HG03469 (cell line): ENCODE measurements around the gene TRIM33.
"Not testable (repeated sequence)": the region's sequence is repeated elsewhere in the genome, so short reads cannot be mapped to it uniquely, and the experiment has no call there.

ENCODE experiments used
- ATAC-seq: cut with Tn5 transposase; IDR thresholded peaks from one replicate; pipeline ENCODE4 v1.9.1; 2021; ENCODE audit warnings: mild to moderate bottlenecking, moderate library complexity, moderate number of reproducible peaks; ENCODE audit not compliant: unreplicated experiment

TRIM33 gene

DNA sequence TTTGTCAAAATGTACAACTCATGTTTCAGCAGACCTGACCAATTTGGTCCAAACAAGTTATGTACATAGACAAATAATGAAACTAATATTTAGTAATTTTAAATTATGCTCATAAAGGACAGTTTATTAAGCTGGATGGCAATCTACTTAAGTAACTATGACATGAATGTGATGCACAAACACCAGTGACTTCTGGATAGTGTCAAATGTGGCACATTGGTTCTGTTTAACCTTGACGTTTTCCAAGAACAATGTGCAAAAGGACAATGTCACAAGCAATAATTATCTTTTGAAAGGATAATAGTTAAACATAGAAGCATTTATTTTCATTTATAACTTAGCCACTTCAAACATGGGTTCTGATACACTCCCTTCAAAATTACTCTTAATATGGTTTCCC is 80.0 kb downstream of the TRIM33 start:
- no peak for ATAC-seq

DNA sequence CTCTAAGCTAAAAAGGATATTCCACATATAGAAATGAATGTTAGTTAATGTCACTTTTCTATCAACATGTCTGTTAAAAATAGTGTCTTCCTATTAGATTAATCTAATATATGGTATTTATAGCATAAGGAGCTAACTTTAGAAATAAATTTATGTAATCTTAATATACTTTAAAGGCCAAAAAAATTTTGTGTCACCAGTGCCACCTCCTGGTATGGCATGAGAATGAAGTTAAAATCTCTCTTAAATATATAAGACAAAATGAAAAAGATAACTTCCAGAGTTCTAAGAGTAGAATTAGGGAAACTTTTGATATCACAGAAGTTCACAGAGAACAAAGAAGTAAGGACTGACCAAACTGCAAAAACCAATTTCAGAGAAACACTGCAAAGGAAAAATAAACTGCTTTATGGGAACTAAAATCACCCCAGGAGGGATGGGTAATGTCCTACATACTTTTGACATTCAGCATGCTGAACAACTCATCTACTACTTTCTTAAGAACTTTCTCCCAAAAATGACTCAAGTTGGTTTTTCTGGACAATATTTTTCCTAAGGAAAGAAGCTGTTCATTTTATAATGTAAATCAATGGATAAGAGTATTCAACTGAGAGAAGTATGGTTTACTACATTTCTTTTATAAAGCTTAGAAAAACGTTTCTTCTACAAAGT is 82.8 kb downstream of the TRIM33 start:
- no peak for ATAC-seq

DNA sequence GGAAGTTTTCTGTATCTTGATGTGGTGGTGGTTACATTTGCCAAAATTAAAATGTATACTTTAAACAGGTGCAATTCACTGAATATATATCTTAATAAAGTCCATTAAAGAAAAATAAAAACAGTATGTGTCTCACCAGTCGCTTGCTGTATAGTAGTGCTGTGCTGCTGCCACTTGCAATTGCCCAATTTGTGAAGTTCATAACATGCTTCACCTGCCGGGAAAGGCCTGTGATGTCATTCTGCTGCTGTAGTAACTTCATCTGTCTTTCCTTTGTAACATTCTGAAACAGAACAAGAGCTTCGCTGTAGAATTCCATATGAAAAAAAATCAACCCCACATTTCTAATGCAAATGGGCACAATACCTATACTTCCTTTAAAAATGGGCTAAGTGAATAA is 83.4 kb downstream of the TRIM33 start:
- no peak for ATAC-seq

DNA sequence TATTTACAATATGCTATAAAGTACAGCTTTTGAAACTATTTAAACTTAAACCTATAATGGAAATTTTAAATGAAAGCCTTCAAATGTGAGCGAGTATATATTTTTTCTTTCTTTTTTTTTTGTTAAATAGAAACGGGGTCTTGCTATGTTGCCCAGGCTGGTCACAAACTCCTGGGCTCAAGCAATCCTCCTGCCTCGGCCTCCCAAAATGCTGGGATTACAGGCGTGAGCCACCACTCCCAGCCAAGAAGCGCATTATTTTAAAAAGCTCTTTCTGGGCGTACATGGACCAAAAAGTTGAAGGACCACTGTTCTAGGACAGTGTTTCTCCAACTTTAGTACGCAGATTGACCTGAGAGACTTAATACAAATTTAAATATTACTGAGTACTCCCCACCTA is 87.5 kb downstream of the TRIM33 start:
- no peak for ATAC-seq

DNA sequence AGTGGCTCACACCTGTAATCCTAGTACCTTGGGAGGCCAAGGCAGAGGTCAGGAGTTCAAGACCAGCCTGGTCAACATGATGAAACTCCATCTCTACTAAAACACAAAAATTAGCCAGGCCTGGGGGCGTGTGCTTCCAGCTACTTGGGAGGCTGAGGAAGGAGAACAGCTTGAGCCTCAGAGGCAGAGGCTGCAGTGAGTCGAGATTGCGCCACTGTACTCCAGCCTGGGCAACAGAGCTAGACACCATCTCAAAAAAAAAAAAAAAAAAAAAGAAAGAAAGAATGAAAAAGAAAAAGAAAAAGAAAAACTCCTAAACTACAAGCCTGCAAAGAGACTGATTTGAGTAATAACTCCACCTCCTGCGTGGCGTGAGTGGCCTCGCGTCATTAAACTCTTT is 92.1 kb downstream of the TRIM33 start:
- not testable (repeated sequence) for ATAC-seq

DNA sequence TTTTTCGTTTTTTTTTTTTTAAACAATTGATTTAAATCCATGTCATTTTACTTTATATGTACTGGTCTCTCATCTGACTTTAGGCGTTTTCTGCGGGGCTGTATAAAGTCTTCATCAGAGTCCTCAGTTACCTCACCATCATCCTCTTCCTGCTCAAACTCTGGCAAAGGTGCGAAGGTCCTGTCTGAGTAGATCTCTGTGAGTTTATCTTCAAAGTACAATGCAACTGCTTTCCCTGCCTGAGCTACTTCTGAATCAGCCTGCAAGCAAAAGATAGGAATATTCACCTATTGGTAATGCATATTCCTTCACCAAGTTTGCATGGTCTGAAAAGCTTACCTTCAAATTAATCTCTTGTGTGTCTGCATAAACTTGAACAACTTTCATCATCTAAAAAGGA is 113.4 kb downstream of the TRIM33 start:
- no peak for ATAC-seq

DNA sequence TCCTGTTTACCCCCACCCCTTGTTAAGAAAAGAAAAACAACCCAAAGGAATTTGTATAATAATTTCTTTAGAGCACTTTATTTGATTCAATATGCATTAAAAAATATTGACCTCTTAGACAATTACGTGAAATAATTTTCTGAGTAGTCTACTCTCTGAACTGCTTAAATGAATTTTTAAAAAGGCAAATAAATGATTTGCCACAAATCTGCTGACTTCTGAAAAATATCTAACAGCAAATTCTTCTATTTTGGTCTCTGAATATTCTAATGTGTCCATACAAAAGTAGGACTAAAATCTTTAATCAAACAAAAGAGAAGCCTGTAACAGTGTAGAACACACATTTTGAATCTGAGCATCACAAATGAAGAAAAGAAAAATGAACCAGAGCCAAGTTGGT is 115.1 kb downstream of the TRIM33 start:
- no peak for ATAC-seq

DNA sequence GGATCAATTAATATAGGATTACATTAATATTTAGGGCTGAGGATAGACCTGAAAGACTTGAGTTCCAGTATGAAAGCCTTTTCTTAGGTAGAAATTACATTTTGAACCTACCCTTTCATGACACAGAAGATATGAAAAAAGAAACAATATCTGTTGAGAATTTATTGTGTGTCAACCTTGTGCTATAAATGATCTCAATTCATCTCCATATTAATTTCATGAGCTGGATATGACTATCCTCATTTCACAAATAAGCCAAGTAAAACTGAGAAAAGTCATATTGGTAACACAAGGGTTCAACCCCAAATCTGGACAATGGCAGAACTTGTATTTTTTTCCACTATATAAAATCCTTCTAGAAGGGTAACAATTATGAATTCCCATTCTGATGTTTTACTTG is 120.0 kb downstream of the TRIM33 start:
- ATAC-seq = no peak

DNA sequence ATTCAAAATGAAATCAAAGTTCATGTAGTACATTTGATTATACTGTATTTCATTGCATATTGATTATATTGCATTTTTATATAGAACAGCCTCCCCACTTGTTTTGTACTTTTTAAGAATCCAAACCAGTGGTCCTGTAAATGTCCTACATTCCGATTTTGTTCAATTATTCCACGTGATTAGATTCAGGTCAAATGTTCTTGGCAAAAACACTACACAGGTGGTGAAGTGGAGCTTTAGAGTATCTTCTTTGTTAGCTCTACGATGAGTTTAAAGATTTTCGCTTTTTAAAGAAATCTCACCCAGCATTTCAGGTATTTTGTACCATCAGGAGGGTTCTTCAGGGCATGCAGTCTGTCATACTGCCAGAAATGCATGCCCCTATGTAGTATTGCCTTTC is 120.6 kb downstream of the TRIM33 start:
- no peak for ATAC-seq

DNA sequence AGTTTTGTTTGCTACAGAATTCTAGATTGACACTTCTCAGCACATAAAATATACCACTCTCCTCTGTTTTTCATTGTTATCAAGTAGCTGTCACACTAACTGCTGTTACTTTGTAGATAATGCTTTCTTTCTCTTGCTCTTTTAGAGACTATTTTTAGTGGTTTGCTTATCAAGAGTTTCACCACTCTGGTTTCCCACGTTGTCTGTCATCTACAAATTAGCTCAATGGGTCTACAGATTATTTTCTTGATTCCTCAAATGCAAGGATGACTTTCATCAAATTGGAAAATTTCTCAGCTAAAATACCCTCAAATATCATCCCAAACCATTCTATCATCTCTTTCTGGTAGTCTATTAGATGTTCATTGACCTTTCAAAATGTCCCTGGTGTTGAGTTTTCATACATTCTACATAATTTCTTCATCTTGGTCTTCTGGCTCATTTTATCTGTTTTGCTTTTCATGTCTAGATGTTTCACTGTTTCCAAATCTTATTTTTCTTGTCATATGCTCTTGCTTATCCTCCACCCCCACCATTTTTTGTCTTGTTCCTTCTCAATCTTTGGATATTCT is 122.5 kb downstream of the TRIM33 start:
- ATAC-seq = no peak

DNA sequence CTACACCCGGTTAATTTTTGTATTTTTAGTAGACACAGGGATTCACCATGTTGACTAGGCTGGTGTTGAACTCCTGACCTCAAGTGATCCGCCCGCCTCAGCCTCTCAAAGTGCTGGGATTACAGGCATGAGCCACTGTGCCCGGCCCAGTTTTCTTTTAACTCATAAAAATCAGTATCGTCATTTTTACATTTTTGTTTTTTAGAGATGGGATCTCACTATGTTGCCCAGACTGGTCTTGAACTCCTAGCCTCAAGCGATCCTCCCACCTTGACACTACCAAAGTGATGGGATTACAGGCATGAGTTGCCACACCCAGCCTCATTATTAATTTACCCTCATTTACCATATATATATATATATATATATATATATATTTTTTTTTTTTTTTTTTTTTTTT is 123.4 kb downstream of the TRIM33 start:
- not testable (repeated sequence) for ATAC-seq

DNA sequence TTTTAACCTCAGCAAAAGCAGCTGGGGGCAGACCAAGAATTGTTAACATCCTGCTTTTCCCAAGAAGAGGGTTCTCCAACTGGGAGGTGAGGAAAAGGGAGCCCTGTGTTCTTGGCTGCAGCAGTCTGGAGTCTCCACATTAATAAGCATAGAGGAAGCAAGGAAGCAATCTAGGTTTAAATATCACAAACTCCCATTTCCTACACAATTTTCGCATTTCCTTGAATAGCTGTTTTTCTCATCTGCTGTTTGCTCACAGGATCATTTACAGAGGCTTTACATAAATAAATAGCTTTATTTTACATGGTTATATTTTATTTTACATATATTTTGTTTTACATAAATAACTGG is 124.0 kb downstream of the TRIM33 start:
- ATAC-seq = no peak

DNA sequence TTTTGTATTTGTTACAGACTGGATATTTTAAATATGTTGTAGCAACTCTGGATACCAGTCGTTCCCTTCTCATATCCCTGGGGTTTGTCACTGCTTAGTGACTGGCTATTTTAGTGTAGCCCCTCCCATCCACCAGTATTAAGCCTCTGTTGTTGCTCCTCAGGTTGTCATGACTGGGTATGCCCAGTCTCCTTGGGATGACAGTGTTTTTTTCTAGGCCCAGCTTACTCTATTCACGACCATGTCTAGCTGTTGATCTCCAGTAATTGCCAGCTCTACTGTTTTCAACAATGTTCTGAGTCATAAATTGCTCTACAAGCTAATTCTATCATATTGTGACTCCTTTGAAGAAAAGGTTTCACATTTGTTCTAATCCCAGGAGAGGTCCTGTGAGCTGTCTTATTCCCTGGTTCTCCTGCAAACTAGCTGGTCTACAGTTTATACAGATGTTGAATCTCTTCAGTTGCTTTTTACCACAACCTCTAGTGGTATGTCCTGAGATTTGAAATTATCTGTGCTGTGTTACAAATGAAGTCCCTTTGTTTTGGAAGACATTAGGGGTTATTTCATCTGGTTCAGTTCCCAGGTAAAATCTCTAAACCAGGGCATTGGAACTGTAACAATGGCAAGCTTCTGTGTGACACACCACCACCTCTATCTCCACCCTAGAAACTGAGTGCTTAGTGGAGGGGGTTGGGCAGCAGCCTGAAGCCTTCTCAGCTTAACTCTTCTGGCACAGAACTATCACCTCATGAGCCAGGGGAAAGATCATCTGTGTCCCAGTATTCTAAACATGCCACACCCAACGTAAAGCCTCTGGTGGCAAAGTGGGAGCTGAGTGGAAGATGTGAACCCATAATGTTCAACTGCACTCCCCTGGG is 124.6 kb downstream of the TRIM33 start:
- no peak for ATAC-seq

DNA sequence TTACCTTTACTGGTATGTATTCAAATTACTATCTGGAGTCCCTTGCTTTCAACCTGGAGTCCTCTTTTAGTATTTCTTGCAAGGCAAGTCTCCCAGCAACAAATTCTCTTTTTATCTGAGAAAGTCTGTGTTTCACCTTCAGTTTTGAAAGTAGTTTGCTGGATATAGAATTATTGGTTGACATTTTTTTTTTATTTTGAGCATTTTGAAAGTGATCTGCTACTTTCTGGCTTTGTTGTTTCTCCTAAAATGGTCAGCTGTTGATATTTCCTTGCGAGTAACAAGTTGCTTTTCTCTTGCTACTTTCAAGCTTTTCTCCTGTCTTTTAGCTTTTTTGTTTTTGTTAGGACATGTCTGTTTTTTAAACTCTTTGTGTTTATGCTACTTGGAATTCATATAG is 126.1 kb downstream of the TRIM33 start:
- no peak for ATAC-seq

DNA sequence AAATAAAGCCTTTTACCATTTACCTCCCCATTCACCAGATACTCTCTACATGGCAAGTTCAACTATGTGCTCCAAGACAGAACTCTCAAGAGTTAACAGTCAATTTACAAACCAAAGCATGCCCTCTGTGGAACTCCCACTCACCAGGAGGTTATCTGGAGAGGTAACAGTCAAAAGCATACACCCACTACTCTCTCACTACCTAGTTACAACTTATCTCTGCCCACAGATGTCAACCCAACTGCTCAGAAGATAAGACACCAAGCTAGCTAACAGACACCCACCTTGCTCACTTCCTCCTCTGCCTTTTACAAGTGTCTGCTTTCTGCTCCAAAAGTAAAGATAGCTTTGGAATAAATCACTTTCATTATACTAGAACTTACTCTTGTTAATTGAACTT is 131.0 kb downstream of the TRIM33 start:
- ATAC-seq = no peak

DNA sequence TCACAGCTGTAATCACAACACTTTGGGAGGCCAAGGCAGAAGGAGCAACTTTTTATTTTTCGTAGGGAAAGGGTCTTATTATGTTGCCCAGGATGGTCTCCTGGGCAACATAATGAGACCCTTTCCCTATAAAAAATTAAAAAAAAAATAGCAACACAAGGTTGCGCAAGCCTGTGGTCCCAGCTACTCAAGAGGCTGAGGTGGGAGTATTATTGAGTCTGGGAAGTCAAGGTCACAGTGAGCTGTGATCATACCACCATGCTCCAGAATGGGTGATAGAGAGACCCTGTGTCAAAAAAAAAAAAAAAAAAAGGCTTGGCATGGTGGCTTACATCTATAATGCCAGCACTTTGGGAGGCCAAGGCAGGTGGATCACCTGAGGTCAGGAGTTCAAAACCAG is 131.6 kb downstream of the TRIM33 start:
- ATAC-seq = no peak

DNA sequence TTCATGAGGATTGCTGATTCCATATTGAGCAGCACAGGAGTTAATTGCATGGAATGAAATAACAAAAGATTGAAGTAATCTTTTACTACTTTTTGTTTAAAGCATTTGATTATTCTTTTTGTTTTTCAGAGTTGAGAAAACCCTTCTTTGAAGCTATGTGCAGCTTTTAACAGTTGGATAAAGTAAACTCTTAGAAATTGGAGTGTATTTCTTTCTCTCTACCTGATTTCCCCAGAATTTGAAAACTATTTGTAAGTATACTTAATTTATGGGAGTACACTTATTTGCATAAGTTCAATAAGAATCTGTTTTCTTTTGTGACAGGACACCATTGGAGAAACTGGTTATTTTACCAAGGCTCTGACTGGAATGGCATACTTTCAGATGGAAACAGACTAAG is 133.6 kb downstream of the TRIM33 start:
- ATAC-seq = no peak

DNA sequence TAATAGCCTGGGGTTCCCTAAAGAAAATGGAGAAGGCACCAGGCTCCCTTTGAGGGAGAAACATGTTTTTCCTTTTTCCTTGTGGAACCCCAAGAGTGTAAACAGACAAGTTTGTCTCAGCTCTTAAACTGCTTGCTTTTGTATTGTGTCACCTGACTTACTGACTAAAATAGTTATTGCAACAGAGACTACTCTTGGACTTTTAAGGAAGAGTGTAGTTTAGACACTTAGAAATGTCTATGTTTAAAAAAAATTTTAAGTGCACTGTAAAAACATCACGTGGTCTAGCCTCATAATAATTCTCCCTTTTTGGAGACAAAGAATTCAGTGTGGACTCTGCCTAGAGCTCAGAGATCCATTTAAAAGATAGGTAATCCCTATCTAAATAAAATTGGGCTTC is 141.1 kb downstream of the TRIM33 start:
- no peak for ATAC-seq

DNA sequence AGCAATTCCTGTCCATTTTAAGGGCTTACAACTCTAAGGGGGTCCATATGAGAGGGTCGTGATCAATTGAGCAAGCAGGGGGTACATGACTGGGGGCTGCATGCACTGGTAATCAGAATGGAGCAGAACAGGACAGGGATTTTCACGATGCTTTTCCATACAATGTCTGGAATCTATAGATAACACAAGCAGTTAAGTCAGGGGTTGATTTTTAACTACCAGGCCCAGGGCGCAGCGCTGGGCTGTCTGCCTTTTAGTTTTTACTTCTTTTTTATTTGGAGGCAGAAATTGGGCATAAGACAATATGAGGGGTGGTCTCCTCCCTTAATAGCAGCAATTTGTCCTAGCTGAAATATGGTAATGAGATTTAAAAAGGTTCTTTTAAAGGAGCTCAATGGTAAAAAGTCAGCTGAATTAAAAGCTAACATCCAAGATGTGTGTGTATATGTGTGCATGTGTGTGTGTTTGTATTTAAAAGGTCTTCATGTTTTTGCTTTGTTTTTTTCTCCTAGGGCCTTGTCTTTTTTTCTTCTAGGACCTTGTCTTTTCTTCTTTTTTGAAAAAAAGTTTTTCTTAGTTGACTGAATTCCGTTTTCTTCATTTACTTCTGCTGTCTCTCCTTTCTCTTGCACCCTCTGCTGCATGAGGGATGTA is 141.6 kb downstream of the TRIM33 start:
- ATAC-seq = not testable (repeated sequence)

DNA sequence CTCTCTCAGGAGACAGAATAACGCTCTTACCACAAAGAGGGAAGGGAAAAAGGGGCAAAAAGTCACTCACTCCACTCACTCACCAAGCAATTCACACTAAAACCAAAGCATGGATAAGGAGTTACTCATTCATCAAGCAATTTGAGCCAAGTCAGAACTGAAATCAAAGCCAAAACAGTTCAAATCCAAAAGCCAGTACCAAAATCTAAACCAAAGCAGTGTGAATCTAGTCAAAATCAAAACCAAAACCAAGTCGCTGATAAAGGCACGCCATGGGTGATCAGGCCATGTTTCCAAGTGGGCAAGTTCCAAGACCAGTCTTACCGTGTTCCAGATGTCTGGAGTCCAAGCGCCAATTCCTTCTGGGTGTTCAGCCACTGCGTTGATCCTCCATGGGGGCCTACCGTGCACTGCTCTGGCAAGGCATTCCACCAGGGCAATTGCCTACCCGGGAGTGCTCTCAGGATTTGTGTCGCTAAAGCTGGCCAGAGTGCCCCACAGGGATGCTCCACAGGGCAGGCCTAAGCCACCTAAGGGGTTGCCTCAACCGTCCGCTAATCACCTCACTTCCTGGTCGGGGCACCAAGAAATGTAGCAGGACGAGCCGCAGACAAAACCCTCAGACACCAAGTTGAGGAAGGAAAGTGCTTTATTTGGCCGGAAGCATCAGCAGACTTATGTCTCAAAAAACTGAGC is 142.3 kb downstream of the TRIM33 start:
- ATAC-seq = no peak

DNA sequence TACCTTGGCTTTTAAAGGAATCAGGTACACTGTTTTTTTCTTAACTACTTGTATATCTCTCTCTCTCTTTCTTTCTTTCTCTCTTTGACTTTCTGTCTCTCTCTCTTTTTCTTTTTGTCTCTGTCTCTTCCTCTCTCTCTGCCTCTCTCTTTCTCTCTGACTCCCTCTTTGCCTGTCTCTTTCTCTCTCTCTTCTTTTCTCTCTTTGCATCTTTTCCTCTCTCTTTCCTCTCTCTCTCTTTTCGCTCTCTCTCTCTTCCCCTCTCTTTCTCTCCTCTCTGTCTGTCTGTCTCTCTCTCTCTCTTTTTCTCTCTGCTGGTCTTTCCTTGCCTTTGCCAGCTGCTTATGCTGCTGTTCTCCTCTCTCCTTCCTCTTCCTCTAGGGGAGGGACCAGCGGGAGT is 143.2 kb downstream of the TRIM33 start:
- ATAC-seq = no peak
